Ascending aorta (tissue), 2 donors: ENCODE results near the gene ABCA13. TPM values are rescaled to one million over a fixed set of nuclear protein-coding genes. Genes with fewer than 3 reads are reported as not detected.

Experiments
- DNase-seq, 2 donors: peaks; one replicate each; pipeline ENCODE4 v3.0.0-alpha.2; 2019; ENCODE audit warnings: low spot score in 2 of 2
- H3K27ac ChIP-seq, 2 donors: fragments of 200-600 bp; sonication (generic); one replicate each; pipeline ENCODE4 v1.5.1; 2016 to 2017; ENCODE audit warnings: mild to moderate bottlenecking in 1 of 2
- H3K27me3 ChIP-seq: fragments of 200-600 bp; sonication (generic); one replicate; pipeline ENCODE4 v1.5.1; 2017
- H3K36me3 ChIP-seq, 2 donors: fragments of 200-600 bp; sonication (generic); one replicate each; pipeline ENCODE4 v1.5.1; 2016
- H3K4me1 ChIP-seq, 2 donors: fragments of 200-600 bp; sonication (generic); one replicate each; pipeline ENCODE4 v1.5.1; 2016 to 2017; ENCODE audit warnings: mild to moderate bottlenecking in 1 of 2
- H3K4me3 ChIP-seq, 2 donors: fragments of 200-600 bp; sonication (generic); one replicate each; pipeline ENCODE4 v1.5.1; 2016 to 2017; ENCODE audit warnings: mild to moderate bottlenecking in 1 of 2
- H3K9me3 ChIP-seq, 2 donors: fragments of 200-600 bp; sonication (generic); one replicate each; pipeline ENCODE4 v1.5.1; 2016
- intact Hi-C: fragments of 100-400 bp; cut with DNase I; formaldehyde crosslinking; loops from one replicate; pipeline ENCODE4 v1.15.1; 2023
- total RNA-seq: library from RNA; depleted of rRNA; stranded (reverse); fragments of >200 nt; gene quantifications from one replicate; pipeline ENCODE4 v1.1.0, GENCODE V29; 2016
- TF ChIP-seq, protein P1 (sequence below), 3 experiments: fragments of 200-600 bp in 2 of 3; fragments of 450-650 bp in 1 of 3; sonication (generic) in 2 of 3; IDR thresholded peaks; one replicate each; pipeline ENCODE4 v1.5.1; 2016 to 2019; ENCODE audit warnings: antibody characterized with exemption in 3 of 3, mild to moderate bottlenecking in 1 of 3, moderate library complexity in 1 of 3

Gene ABCA13
- total RNA-seq, 1 donor from 2014 or later = not detected

DNA sequence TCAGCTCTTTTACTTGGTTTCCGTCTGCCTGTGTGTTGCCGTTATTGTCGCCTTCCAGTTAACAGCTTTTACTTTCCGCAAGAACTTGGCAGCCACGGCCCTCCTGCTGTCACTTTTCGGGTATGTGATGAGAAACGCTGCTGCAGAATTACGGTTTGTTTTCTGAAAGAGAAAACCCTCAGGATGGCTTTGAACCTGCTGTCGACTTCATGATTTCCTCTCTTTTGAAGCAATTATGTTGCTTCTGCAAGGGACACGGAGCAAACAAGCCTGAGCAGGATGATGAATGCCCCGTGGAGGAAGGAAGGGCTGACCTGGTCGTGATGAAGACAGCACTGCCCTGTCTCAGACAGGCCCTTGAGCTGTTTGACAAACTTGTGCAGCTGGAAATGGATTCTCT lies 339.8 kb downstream of the ABCA13 start:
- Histone ChIP-seq H3K4me1 (no peaks in the 10 kb centered on the region), H3K4me3 (no peak overlapping the region), H3K36me3 (no peaks in the 10 kb centered on the region), H3K27me3 (no peaks in the 10 kb centered on the region), H3K9me3 (no peaks in the 10 kb centered on the region), H3K27ac (no peak overlapping the region)
- TF ChIP-seq, protein P1, sequence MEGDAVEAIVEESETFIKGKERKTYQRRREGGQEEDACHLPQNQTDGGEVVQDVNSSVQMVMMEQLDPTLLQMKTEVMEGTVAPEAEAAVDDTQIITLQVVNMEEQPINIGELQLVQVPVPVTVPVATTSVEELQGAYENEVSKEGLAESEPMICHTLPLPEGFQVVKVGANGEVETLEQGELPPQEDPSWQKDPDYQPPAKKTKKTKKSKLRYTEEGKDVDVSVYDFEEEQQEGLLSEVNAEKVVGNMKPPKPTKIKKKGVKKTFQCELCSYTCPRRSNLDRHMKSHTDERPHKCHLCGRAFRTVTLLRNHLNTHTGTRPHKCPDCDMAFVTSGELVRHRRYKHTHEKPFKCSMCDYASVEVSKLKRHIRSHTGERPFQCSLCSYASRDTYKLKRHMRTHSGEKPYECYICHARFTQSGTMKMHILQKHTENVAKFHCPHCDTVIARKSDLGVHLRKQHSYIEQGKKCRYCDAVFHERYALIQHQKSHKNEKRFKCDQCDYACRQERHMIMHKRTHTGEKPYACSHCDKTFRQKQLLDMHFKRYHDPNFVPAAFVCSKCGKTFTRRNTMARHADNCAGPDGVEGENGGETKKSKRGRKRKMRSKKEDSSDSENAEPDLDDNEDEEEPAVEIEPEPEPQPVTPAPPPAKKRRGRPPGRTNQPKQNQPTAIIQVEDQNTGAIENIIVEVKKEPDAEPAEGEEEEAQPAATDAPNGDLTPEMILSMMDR (IDR thresholded peaks at IDR 0.05) = no peak
- DNase-seq = no peak
- intact Hi-C loops = no loop called here

DNA sequence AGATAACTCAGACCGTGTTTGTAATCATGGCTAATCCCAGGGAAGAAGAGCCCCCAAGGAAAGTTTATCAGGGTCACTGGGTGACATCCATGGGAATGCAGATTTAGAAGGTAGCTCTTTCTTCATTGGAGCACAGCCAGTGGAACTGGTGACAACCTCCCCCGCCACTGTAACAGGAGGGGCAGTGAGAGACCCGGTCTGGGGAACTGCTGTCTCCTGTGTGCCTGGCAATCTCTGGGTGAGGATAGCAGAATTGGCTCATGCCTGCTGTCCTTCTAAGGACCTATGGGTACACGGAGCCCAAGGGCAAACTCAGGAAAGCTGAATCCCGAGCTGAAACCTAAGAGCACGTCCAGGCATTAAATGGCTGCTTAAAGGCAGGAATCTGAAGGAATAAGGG lies 341.6 kb downstream of the ABCA13 start:
- TF ChIP-seq, protein P1 (IDR thresholded peaks at IDR 0.05) = no peak
- H3K36me3 ChIP-seq = no peaks in the 10 kb centered on the region
- H3K27ac ChIP-seq = no peak overlapping the region
- intact Hi-C loops = no loop called here
- DNase-seq = no peak
- no peak overlapping the region for H3K4me3 ChIP-seq
- H3K27me3 ChIP-seq = no peaks in the 10 kb centered on the region
- H3K9me3 ChIP-seq = no peaks in the 10 kb centered on the region
- H3K4me1 ChIP-seq = no peaks in the 10 kb centered on the region

DNA sequence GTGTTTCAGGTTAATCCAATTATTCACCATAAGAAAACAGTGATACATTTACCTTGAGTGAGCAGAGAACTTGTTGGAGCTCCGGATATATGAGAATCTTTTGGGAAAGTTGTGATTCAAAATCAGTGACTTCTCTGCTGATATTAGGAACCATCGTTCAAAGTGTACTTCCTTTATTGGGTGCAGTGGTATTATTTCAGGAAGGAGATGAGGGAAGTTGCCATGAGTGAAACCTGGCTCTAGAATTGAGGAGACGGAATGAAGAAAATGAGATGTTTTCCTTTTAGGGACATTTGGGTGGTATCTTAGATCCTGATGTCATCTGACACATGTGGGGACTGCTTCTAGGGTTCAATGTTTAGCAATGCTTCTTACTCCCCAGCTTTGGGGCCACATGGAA lies 343.9 kb downstream of the ABCA13 start:
- TF ChIP-seq, protein P1 (IDR thresholded peaks at IDR 0.05) = no peak
- Histone ChIP-seq H3K27me3 (no peaks in the 10 kb centered on the region), H3K27ac (no peak overlapping the region), H3K36me3 (no peaks in the 10 kb centered on the region), H3K9me3 (no peaks in the 10 kb centered on the region), H3K4me3 (no peak overlapping the region), H3K4me1 (no peaks in the 10 kb centered on the region)
- intact Hi-C loops = no loop called here
- DNase-seq = no peak

DNA sequence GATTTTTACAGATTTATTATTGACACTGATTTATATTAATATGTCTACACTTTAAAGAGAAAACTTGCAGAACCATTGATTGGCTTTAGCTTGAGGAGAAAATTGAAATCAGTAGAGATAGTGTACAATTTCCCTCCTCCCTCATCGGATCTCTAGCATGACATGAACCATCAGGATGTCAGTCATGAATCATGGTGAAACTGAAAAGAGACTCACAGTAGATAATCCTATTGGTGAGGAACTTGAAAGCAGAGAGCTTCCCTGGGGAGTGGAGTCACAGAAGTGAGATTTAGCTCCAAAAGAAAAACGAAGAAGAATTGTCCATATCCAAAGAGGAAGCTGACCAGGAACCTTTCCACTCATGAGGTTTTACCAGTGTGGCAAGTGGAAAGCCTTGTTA lies 346.8 kb downstream of the ABCA13 start:
- no peak for DNase-seq
- Histone ChIP-seq H3K36me3 (no peaks in the 10 kb centered on the region), H3K4me1 (no peaks in the 10 kb centered on the region), H3K4me3 (no peak overlapping the region), H3K9me3 (no peaks in the 10 kb centered on the region), H3K27me3 (no peaks in the 10 kb centered on the region), H3K27ac (no peak overlapping the region)
- intact Hi-C loops = no loop called here
- TF ChIP-seq, protein P1 (IDR thresholded peaks at IDR 0.05) = no peak

DNA sequence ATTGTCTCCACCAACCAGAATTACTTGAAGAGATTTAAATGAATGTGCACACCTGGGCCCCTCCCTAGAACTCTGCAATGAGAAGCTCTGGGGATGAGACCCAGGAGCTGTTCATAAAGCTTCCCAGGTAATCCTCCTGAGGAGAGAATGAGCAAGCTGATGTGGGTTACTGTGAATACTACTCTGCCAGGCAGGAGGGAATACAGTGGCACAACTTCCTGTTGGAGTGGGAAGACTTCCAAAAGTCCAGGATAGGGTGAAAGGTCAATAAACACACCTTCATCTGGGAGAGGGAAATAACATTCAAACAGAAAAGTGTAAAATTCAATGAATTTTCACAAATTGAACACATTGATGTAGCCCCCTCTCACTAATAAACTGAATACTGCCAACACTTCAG lies 351.4 kb downstream of the ABCA13 start:
- H3K4me3 ChIP-seq = no peak overlapping the region
- H3K9me3 ChIP-seq = no peaks in the 10 kb centered on the region
- no peaks in the 10 kb centered on the region for H3K4me1 ChIP-seq
- no peak overlapping the region for H3K27ac ChIP-seq
- TF ChIP-seq, protein P1 (IDR thresholded peaks at IDR 0.05) = no peak
- H3K27me3 ChIP-seq = no peaks in the 10 kb centered on the region
- no peaks in the 10 kb centered on the region for H3K36me3 ChIP-seq
- intact Hi-C loops = no loop called here
- DNase-seq = no peak
